GM12891 (cell line): ENCODE results near the gene TRPM5.

ENCODE experiments used
- PAX5 ChIP-seq: IDR thresholded peaks from 2 replicates; pipeline ENCODE4 v1.6.1; 2011; ENCODE audit warnings: low read length, moderate library complexity, mild to moderate bottlenecking; ENCODE audit not compliant: insufficient read depth, severe bottlenecking
- POLR2A ChIP-seq: IDR thresholded peaks from 2 replicates; pipeline ENCODE4 v1.6.1; 2011; ENCODE audit warnings: low read depth, low read length, control low read depth
- POLR2AphosphoS5 ChIP-seq: IDR thresholded peaks from 2 replicates; pipeline ENCODE4 v1.6.1; 2011; ENCODE audit warnings: low read depth, low read length, control low read depth
- POU2F2 ChIP-seq: IDR thresholded peaks from 2 replicates; pipeline ENCODE4 v1.6.1; 2011; ENCODE audit warnings: low read depth, mild to moderate bottlenecking, control low read depth, low read length, moderate library complexity
- SPI1 ChIP-seq: IDR thresholded peaks from 2 replicates; pipeline ENCODE4 v1.6.1; 2011; ENCODE audit warnings: low read depth, low read length, control low read depth
- TAF1 ChIP-seq: IDR thresholded peaks from 2 replicates; pipeline ENCODE4 v1.6.1; 2011; ENCODE audit warnings: low read depth, low read length, control low read depth

DNA sequence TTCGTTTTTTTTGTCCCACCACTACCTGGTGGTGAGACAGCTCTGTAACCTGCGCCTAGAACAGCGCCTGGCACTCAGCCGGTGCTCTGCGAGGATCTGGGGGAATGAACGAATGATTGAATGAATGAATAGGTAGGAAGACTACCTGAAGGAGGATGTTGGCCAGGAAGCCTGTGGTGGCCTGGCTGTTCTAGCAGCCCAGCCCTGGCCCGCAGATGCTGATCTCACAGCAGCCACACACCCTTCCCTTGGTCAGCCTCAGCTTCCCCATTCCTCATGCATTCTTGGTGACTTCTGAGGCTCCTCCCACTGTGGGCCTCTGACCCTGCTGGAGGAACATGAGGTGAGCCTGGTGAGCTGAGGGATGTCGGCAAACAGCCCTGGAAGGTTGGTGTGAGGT, 3.7 kb downstream of the TRPM5 start:
- no peak for TF ChIP-seq POLR2AphosphoS5
- no peak for TF ChIP-seq POLR2A
- TF ChIP-seq TAF1 = no peak
- TF ChIP-seq SPI1 = no peak
- TF ChIP-seq POU2F2 = no peak
- TF ChIP-seq PAX5 = no peak
